Smooth muscle cell (in vitro differentiated cells): ENCODE results near the gene ERN1. TPM values are rescaled to one million over a fixed set of nuclear protein-coding genes. Genes with fewer than 3 reads are reported as not detected.
A peak's percentile ranks its signal among the peaks of the same experiment; 100 is the strongest.

Source experiments
- DNase-seq: peaks from one replicate; lab custom pipeline; 2025; ENCODE audit not compliant: unreplicated experiment; lab: John Stamatoyannopoulos, UW
- H2AFZ ChIP-seq: fragments of 200-600 bp; sonication (generic); 2 replicates; pipeline ENCODE4 v1.6.0; 2016; ENCODE audit warnings: antibody characterized with exemption, low read depth, mild to moderate bottlenecking
- H3F3A ChIP-seq: fragments of 200-600 bp; sonication (generic); 2 replicates; pipeline ENCODE4 v1.6.0; 2017; ENCODE audit warnings: antibody characterized with exemption, low read depth
- H3K27ac ChIP-seq: fragments of 200-600 bp; sonication (generic); 2 replicates; pipeline ENCODE4 v1.5.1; 2016; ENCODE audit warnings: low read depth, mild to moderate bottlenecking
- H3K27me3 ChIP-seq: fragments of 200-600 bp; sonication (generic); 2 replicates; pipeline ENCODE4 v1.6.1; 2016; ENCODE audit warnings: low read depth, mild to moderate bottlenecking
- H3K36me3 ChIP-seq: fragments of 200-600 bp; sonication (generic); 2 replicates; pipeline ENCODE4 v1.5.1; 2016; ENCODE audit warnings: low read depth
- H3K4me1 ChIP-seq: fragments of 200-600 bp; sonication (generic); 2 replicates; pipeline ENCODE4 v1.5.1; 2016; ENCODE audit warnings: low read depth
- H3K4me2 ChIP-seq: fragments of 200-600 bp; sonication (generic); 2 replicates; pipeline ENCODE4 v1.6.0; 2016; ENCODE audit warnings: mild to moderate bottlenecking
- H3K4me3 ChIP-seq: fragments of 200-600 bp; sonication (generic); 2 replicates; pipeline ENCODE4 v1.5.1; 2016; ENCODE audit warnings: mild to moderate bottlenecking
- H3K79me2 ChIP-seq: fragments of 200-600 bp; sonication (generic); 2 replicates; pipeline ENCODE4 v1.6.0; 2016; ENCODE audit warnings: low read depth, mild to moderate bottlenecking
- H3K9ac ChIP-seq: fragments of 200-600 bp; sonication (generic); 2 replicates; pipeline ENCODE4 v1.6.0; 2016; ENCODE audit warnings: low read depth
- H3K9me3 ChIP-seq: fragments of 200-600 bp; sonication (generic); replicated peaks from 2 replicates; pipeline ENCODE4 v1.5.1; 2016; ENCODE audit warnings: low read depth
- H4K20me1 ChIP-seq: fragments of 200-600 bp; sonication (generic); 2 replicates; pipeline ENCODE4 v1.6.0; 2016; ENCODE audit warnings: low read depth
- WGBS: methylation state at CpG from one replicate; pipeline ENCODE4 v1.1.7; 2016; ENCODE audit warnings: low lambda C conversion rate; 5-methylcytosine and 5-hydroxymethylcytosine counted together
- polyA plus RNA-seq: library from polyadenylated mRNA; unstranded; fragments of >200 nt; fragmentation: Nextera tagmentation; extraction: Ambion mirVana; gene quantifications from 2 replicates; pipeline ENCODE4 v1.2.1, GENCODE V29; 2016
- total RNA-seq: library from RNA; depleted of rRNA; stranded (reverse); fragments of >200 nt; gene quantifications from 2 replicates; pipeline ENCODE4 v1.2.3, GENCODE V29; 2014
- TF ChIP-seq, protein P1 (sequence below): fragments of 200-600 bp; sonication (generic); IDR thresholded peaks from 2 replicates; pipeline ENCODE4 v1.5.1; 2017; ENCODE audit warnings: borderline replicate concordance, mild to moderate bottlenecking, antibody characterized with exemption; ENCODE audit not compliant: insufficient read depth, poor library complexity, severe bottlenecking

The ERN1 gene
- total and polyA plus RNA-seq, 2 experiments from 2014 or later = 8.6 to 9.0 TPM

DNA sequence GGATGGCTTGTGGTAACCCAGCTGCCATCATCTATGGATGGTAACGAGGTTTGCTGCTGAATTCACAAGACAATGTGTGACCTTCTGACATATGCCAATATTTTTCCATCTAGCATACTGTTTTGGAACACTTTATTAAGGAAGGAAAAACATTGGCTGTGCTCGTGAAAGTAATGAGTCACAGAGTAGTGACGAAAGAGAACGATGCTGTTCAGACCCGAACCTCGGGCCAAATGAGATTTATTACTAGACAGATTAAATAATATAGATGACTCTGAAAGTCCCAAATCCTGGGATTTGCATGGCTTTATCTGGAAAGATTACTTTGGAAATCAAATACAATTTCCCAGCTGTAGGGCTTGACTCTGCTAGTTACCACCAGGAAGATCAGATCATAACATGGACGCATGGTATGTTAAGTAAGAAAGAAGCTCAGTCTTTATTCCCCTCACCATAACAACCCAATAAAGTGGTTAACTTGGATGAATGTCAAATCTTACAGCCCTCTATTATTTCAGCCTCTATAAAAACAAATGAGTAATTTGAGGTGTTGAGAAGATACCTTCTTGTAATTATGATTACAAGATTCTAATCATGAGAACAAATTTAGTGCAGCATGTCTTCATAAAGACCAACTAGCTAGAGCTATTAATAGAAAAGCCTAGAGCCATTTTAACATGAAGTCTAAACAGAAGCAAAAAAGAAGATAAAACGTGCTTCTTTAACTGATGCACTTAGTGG lies 32.6 kb downstream of the ERN1 start:
- TF ChIP-seq, protein P1, sequence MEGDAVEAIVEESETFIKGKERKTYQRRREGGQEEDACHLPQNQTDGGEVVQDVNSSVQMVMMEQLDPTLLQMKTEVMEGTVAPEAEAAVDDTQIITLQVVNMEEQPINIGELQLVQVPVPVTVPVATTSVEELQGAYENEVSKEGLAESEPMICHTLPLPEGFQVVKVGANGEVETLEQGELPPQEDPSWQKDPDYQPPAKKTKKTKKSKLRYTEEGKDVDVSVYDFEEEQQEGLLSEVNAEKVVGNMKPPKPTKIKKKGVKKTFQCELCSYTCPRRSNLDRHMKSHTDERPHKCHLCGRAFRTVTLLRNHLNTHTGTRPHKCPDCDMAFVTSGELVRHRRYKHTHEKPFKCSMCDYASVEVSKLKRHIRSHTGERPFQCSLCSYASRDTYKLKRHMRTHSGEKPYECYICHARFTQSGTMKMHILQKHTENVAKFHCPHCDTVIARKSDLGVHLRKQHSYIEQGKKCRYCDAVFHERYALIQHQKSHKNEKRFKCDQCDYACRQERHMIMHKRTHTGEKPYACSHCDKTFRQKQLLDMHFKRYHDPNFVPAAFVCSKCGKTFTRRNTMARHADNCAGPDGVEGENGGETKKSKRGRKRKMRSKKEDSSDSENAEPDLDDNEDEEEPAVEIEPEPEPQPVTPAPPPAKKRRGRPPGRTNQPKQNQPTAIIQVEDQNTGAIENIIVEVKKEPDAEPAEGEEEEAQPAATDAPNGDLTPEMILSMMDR = no peak
- H3K36me3 ChIP-seq = no peaks in the 10 kb centered on the region
- no peak overlapping the region for H3K9ac ChIP-seq
- peaks cover 25% of the 10 kb centered on the region for H4K20me1 ChIP-seq
- WGBS = 24% methylated on average over 8 of the region's 8 CpGs
- no peak for DNase-seq
- peak overlapping the region; percentile 68 for H3K4me2 ChIP-seq
- peak overlapping the region; percentile 66 for H3K27ac ChIP-seq
- H3K4me3 ChIP-seq = no peak overlapping the region
- no peaks in the 10 kb centered on the region for H3K27me3 ChIP-seq
- no peak overlapping the region for H2AFZ ChIP-seq
- H3K4me1 ChIP-seq = peaks cover 7% of the 10 kb centered on the region
- H3K79me2 ChIP-seq = peaks cover 14% of the 10 kb centered on the region
- H3K9me3 ChIP-seq = no peaks in the 10 kb centered on the region
- H3F3A ChIP-seq = peaks cover 8% of the 10 kb centered on the region

- TF ChIP-seq, protein P1 = no peak
- Histone ChIP-seq H4K20me1 (peaks cover 24% of the 10 kb centered on the region), H2AFZ (no peak overlapping the region), H3K79me2 (peaks cover 14% of the 10 kb centered on the region), H3K4me2 (no peak overlapping the region), H3K4me1 (peaks cover 7% of the 10 kb centered on the region), H3K9me3 (no peaks in the 10 kb centered on the region), H3K36me3 (no peaks in the 10 kb centered on the region), H3K27me3 (no peaks in the 10 kb centered on the region), H3K27ac (no peak overlapping the region), H3K9ac (no peak overlapping the region), H3F3A (peaks cover 8% of the 10 kb centered on the region), H3K4me3 (no peak overlapping the region)
- DNase-seq = no peak
- 99% methylated on average over 3 of the region's 3 CpGs for WGBS
These were observed 33.9 kb downstream of the ERN1 start for GRCh38 chr17:64096037-64096436.

GRCh38 chr17:64095144-64095882 lies 34.6 kb downstream of the ERN1 start:
- TF ChIP-seq, protein P1 = no peak
- Histone ChIP-seq H3K27ac (no peak overlapping the region), H4K20me1 (peaks cover 17% of the 10 kb centered on the region), H3K4me1 (peaks cover 7% of the 10 kb centered on the region), H3F3A (peaks cover 8% of the 10 kb centered on the region), H3K4me3 (no peak overlapping the region), H3K79me2 (peaks cover 14% of the 10 kb centered on the region), H3K9ac (no peak overlapping the region), H3K36me3 (no peaks in the 10 kb centered on the region), H3K27me3 (no peaks in the 10 kb centered on the region), H3K4me2 (no peak overlapping the region), H3K9me3 (no peaks in the 10 kb centered on the region), H2AFZ (no peak overlapping the region)
- 91% methylated on average over 7 of the region's 7 CpGs for WGBS
- no peak for DNase-seq
